Activated CD4-positive, alpha-beta T cell treated with anti-CD3 and anti-CD28 coated beads, Interleukin-2, Interleukin-4, amounts not matched to agents 100 ng/mL and 50 ng/mL, durations not matched to agents 16 hours and 8 hours (primary cell): ENCODE results near the gene BMF.

ENCODE experiments used
- DNase-seq: peaks from one replicate; pipeline ENCODE4 v3.0.0-alpha.2; 2020; ENCODE audit warnings: low spot score

The BMF gene

DNA sequence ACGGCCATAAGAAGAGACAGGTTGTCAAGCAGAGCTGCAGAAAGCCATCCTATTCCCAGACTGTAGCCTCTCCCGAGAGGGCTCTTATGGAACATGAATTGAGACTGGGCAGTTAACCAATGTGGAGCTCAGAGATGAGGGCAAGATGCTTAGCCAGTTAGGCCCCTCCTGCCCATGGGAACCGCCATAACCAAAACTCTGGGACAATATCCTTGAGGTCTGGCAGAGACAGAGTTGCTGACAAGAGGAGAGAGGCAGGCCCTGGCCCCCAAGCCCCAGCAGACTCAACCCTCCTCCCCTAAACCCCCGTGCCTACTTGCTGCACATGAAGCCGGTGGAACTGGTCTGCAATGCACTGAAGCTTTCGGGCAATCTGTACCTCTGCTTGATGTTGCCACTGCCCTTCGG is 4.8 kb downstream of the BMF start:
- no peak for DNase-seq

- DNase-seq = no peak
Observed at GRCh38 chr15:40102897-40103858, 5.5 kb downstream of the BMF start.

- no peak for DNase-seq
Observed at GRCh38 chr15:40100947-40101905, 7.5 kb downstream of the BMF start.

GRCh38 chr15:40100123-40100946 is 8.3 kb downstream of the BMF start:
- DNase-seq = no peak

DNA sequence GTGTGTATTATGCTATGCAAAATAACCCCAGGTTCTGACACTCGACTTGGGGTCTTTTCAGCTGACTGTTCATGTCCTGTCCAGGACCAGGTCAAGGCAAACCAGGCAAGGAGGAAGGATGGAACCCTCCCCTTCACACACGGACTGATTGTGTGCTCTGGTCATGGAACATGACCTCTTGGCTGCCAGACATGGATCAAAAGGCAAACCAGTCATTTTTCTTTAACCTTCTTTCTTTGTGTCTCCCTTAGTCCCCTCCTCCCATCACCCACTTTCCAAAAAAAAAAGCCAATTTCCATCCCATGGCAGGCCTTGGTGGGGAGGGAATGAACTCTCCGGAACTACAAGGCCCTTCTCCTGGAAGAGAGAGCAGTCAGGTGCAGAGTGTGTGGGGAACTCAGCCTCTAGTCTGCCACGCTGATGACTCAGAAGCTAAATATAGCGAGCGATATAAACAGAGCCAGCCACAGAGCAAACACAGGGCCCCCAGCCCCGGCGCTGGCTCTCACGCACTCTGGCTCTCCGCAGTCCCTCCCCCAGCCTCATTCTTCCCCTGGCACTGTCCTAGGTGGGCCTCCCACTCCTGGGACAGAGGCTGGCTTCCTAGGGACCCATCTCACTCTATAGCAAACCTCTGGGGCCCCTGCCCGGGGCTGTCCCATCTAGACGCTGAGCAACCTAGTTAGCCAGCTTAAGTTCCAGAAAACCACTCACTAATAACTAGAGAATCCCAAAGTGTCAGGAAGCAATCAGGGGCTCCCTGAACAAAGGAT is 10.0 kb downstream of the BMF start:
- peak; percentile 88 for DNase-seq

- no peak for DNase-seq
Observed at GRCh38 chr15:40097968-40098476, 10.7 kb downstream of the BMF start.

- DNase-seq = no peak
Observed at GRCh38 chr15:40097096-40097967, 11.3 kb downstream of the BMF start.

DNA sequence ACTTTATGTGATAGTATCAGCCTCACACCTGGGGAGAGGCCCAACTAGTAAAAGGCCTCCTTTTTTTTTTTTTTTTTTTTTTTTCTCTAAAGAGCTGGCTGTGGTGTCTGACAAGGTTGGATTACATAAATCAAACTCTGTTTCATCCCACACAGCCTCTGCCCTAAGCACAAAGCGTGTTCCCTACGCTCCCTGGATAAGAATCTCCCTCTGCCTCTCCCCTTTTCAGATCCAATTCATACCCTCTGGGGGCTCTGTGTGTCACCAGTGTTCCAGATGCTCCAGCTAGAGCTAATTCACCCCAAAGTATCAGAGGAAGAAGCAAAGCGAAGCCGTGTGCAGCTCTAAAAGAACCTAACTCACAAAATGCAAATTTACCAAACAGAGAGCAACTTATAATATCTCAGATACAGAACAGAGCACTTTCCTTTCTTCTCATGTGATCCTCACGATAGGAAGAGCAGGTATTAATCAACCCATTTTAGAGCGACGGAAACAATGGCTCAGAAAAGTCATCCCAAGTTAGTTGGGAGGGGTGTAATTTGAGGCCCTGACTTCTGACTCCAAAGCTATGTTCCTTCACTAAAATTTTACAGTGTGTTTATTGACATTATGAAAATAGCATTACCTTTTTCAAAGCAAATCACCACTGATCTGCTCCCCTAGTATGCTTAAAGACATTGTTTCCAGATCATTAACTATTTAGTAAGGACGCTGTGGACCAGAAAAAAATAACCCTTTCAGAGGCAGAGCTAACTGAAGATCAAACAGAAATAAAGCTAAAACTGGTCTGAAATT is 12.4 kb downstream of the BMF start:
- DNase-seq = no peak

DNA sequence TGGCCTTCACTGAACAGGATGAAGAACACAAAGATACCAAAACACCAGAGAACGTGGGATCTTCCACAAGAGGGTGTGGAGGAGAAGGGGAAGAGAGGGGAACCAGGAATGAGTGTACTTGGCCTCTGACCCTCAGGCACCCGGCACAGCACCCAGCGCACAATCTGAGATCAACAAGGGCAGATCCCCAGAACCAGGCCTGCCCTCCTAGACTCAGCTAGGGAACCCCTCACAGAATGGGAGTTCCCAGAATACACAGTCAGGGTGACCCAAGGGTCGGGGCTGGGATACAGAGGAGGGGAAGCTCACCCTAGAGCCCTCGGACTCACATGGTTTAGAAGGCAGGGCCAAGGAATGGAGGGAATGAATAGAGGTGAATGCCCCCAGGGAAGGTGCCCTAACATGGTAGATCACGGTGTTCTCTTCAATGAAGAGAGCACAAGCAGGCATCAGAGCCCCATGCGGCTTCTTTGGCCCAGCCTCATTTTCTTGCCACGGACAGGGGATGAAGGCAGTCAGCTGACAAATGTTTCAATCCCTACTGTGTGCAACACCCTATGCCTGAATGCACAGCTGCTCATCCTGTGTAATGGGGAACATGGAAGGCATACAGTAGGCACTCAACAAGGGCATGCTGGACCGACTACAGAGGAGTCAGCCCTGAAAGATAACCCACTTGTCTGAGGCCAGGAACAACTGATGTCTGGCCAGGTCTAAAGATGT is 13.1 kb downstream of the BMF start:
- no peak for DNase-seq

DNA sequence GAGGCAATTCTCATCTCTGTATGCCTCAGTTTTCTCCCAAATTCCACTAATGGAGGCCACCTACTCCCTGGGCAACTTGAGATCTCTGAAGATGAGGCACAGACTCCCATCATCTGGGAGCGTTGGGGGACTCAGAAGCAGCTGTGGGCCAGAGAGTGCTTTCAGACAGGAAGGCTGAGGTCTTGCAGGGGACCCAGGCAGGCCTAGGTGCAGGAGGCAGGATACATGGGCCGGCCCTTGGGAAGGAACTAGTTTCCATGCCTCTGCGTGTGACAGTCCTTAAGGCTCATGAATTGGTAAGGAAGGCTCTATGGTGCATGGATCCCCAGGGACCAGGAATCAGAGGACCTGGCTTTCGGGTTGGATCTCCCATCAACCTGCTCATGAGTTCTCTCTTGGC is 14.5 kb downstream of the BMF start:
- DNase-seq = no peak

- DNase-seq = no peak
Observed at GRCh38 chr15:40092979-40093869, 15.5 kb downstream of the BMF start.

DNA sequence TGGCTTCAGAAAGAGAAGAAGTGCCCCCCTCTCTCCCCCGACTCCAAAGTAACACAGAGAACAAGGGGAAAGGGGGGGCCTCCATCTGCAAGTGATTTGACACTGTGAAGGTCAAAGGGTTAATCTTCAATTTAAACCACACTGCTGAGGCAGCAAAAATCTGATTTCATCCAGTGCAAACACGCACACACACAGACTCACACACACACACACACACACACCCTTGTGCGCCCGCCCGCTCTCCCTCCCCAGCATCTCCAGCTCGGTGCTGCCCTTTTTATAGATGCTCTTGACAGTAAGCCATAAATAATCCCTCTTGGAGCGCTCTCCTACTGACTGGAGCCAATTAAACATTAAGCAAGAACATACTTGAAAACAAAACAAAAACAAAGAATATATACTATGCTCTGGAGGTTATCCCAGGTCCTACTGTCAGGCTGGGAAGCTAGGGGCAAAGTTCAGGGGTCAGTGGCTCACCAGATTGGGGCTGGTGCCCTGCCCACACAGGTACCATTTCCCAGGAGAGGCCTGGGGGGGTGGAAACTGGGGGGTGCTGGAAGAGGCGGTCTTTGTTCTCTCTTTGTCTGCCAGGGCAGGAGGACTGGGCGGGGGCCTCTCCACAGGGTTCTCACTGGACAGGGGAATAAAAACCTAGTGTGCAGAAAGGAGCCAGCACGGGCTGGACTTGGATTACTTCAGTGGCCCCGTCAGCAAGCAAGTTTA is 16.3 kb downstream of the BMF start:
- DNase-seq = no peak

DNA sequence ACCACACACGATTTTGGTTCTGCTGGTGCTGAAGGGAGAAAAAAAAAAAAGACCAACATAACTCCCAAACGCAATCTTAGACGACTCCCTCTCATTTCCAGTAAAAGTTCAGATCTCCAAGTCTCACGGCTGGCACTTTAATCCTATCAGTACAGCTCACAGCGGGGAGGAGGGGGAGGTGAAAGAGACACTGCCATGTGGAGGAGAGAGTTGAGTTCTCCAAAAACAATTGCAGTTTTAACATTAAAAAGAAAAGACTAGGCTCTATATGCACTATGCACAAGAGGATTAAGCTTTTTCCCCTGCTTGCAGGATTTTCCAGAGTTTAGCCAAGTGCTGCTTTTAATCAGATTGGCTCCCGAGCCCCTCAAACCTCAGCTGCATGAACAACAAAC is 16.8 kb downstream of the BMF start:
- DNase-seq = no peak

DNA sequence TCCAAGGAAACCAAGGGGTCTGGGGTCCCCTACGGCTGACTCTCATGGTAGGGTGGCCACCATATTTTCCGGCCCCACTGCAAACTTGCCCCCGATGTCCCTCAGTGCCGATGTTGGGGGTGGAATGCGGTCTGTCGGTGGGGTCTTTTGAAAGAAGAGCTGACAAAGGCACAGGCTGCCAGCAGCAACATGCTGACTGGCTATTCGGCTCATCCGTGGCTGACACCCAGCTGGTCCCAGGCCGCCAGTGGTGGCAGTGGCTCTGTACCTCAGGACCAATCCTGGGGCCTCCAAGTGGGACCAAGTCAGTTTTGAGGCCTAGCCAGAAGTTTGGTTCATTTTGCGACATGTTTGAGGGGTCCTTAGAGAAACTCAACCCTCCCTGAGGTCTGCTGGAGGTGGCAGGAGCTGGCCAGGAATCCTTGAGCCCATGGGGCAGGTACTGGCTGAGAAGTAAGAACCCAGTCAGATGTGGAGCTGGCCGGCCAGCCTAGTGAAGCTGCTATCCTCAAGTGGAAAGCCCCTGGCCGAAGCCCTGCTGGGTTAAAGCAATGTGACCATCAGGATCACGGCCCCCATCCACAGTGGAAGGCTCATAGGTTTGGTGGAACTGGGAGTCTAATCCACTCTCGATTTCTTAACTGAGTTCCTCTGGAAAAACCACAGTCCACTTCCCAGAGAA is 17.8 kb downstream of the BMF start:
- DNase-seq = no peak

- no peak for DNase-seq
Observed at GRCh38 chr15:40088929-40089755, 19.5 kb downstream of the BMF start.
